ENCODE measurements around the gene RAB20. TPM values are rescaled to one million over a fixed set of nuclear protein-coding genes. Genes with fewer than 3 reads are reported as not detected.

The RAB20 gene
- total and polyA plus RNA-seq, 2 of the 8 experiments (the other 6 are each of a cell fraction or from before 2014, with no cell fraction given), result 14.8 to 27.9 TPM

DNA sequence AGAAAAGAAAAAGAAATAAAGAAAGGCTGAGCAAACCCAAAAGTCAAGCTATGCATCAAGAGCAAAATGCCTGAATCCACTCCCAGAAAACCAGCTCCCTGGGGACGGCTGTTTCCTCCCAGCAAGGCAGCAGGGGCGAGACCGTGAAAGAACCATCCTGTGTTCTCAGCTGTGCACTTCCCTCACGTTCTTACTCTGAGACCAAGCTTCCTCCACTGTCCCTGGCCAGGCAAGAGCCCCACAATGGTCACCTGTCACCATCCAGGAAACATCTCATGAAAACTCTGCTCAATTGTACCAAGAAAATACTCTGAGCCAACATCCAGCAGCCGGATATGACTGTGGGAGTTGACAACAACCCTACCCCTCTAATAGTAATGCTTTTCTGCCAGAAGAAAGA is 22.9 kb downstream of the RAB20 start:
- no peak overlapping the region for H3K14ac ChIP-seq (ENCODE audit: insufficient read length)
- no peak overlapping the region for H2BK120ac ChIP-seq (replicated peaks; ENCODE audit: low read depth, low read length)
- no peak overlapping the region for H4K8ac ChIP-seq (ENCODE audit: extremely low read depth, insufficient read depth, low read length)
- H3K79me2 ChIP-seq (ENCODE audit: control insufficient read depth in 1 of 2, insufficient read depth in 2 of 2, low read length in 2 of 2), result peaks cover 0 to 7% of the 10 kb centered on the region in 2 experiments; a peak in 1 of 4 replicates
- no peak overlapping the region for H2AFZ ChIP-seq (ENCODE audit: low read length)
- H2BK12ac ChIP-seq (ENCODE audit: low read depth, low read length), result no peak overlapping the region
- no peak overlapping the region for H3K27ac ChIP-seq (ENCODE audit: low read depth, low read length)
- no peaks in the 10 kb centered on the region for H3K36me3 ChIP-seq (ENCODE audit: control insufficient read depth in 2 of 4, insufficient read depth in 4 of 4, low read length in 3 of 4)
- no peaks in the 10 kb centered on the region for H3K23me2 ChIP-seq (ENCODE audit: low read depth, low read length)
- peak overlapping the region; percentile 73 for H4K91ac ChIP-seq (replicated peaks; ENCODE audit: insufficient read length, low read length)
- H3K27me3 ChIP-seq (replicated peaks in 1 of 4; ENCODE audit: control insufficient read depth in 3 of 4, extremely low read depth in 1 of 4, insufficient read depth in 3 of 4, low read length in 3 of 4), result no peaks in the 10 kb centered on the region
- no peak overlapping the region for H3K4ac ChIP-seq (replicated peaks; ENCODE audit: insufficient read length, low read depth, low read length)
- FAIRE-seq (no peak), DNase-seq (ENCODE audit: low read depth in 1 of 2, low spot score in 2 of 2) (no peak)
- H3K9ac ChIP-seq (replicated peaks in 1 of 4; ENCODE audit: extremely low read depth in 1 of 4, low read depth in 3 of 4, low read length in 3 of 4), result no peak overlapping the region
- TF ChIP-seq BCL11A (IDR thresholded peaks at IDR 0.05; ENCODE audit: low read depth in 2 of 2, low read length in 2 of 2) (no peak), CHD1 (IDR thresholded peaks at IDR 0.05; ENCODE audit: low read depth, low read length) (no peak), TAF7 (optimal IDR thresholded peaks at IDR 0.05; ENCODE audit: borderline replicate concordance, low read depth, low read length) (no peak), EP300 (IDR thresholded peaks at IDR 0.05; ENCODE audit: borderline replicate concordance in 1 of 2, low read depth in 2 of 2, low read length in 2 of 2) (no peak), POLR2AphosphoS5 (IDR thresholded peaks at IDR 0.05; ENCODE audit: low read depth, low read length) (no peak), SIX5 (IDR thresholded peaks at IDR 0.05; ENCODE audit: low read depth, low read length) (no peak)
- ChIA-PET CTCF (ENCODE audit: partially characterized antibody) (interaction anchor here (0.7 to 1.7 kb wide), 6 partner anchors 11 to 341 kb away, joined by 3 to 6 read pairs (median 4); no protein-coding TSS in a partner anchor), POLR2A (ENCODE audit: partially characterized antibody) (interaction anchor here (2.1 kb wide), 1 partner anchor 23 kb away, joined by 8 read pairs; the partner anchor contains the start of gene RAB20)
- H4K20me1 ChIP-seq (replicated peaks in 1 of 2; ENCODE audit: control insufficient read depth in 1 of 2, insufficient read depth in 2 of 2, low read length in 2 of 2), result peaks cover 0 to 4% of the 10 kb centered on the region in 2 experiments
- no peaks in the 10 kb centered on the region; a peak in 1 of 7 replicates for H3K4me1 ChIP-seq (replicated peaks in 1 of 4; ENCODE audit: control insufficient read depth in 3 of 4, insufficient read depth in 4 of 4, low read length in 3 of 4)
- H3K4me2 ChIP-seq (ENCODE audit: insufficient read depth in 1 of 2, low read depth in 2 of 2, low read length in 2 of 2), result no peak overlapping the region
- peaks cover 6% of the 10 kb centered on the region; the same call in 1 of the 2 replicates for H3K79me1 ChIP-seq (ENCODE audit: low read depth, low read length)
- 84% methylated on average over 5 of the region's 5 CpGs; no CpG with 5 or more reads in 1 of the 2 experiments for WGBS, 2 experiments (ENCODE audit: extremely low coverage in 1 of 2, insufficient coverage in 1 of 2, insufficient read length in 1 of 2, insufficient replicate concordance in 2 of 2, low coverage in 1 of 2, low lambda C conversion rate in 2 of 2, missing lambda C conversion rate in 1 of 2)
- H2AK5ac ChIP-seq (ENCODE audit: low read depth, low read length), result no peak overlapping the region
- no peak overlapping the region for H3K56ac ChIP-seq (replicated peaks; ENCODE audit: insufficient read length, low read depth, low read length)
- no peak overlapping the region for H3K18ac ChIP-seq (ENCODE audit: extremely low read depth, low read length)
- H3K4me3 ChIP-seq (ENCODE audit: extremely low read depth in 1 of 4, insufficient read depth in 2 of 4, low read depth in 3 of 4, low read length in 4 of 4), result no peak overlapping the region
- no peaks in the 10 kb centered on the region for H3K9me3 ChIP-seq (ENCODE audit: insufficient read depth in 2 of 2, low read depth in 1 of 2, low read length in 1 of 2)
- no peak overlapping the region for H2BK15ac ChIP-seq (ENCODE audit: low read length)
- H2BK20ac ChIP-seq (ENCODE audit: low read length), result no peak overlapping the region
- no peak overlapping the region for H4K5ac ChIP-seq (ENCODE audit: insufficient read length, low read depth, low read length)
- no peak overlapping the region for H2BK5ac ChIP-seq (ENCODE audit: low read depth, low read length)
- H3K23ac ChIP-seq (ENCODE audit: insufficient read length), result no peak overlapping the region
